Measurements from ENCODE around the gene TSEN54. TPM values are rescaled to one million over a fixed set of nuclear protein-coding genes. Genes with fewer than 3 reads are reported as not detected.
A peak's percentile ranks its signal among the peaks of the same experiment; 100 is the strongest.

Gene TSEN54
- total RNA-seq, 5 donors from 2014 or later (not counting 1 experiment from before 2014, with no cell fraction given): 54.9 to 94.7 (median 67.6) TPM

DNA sequence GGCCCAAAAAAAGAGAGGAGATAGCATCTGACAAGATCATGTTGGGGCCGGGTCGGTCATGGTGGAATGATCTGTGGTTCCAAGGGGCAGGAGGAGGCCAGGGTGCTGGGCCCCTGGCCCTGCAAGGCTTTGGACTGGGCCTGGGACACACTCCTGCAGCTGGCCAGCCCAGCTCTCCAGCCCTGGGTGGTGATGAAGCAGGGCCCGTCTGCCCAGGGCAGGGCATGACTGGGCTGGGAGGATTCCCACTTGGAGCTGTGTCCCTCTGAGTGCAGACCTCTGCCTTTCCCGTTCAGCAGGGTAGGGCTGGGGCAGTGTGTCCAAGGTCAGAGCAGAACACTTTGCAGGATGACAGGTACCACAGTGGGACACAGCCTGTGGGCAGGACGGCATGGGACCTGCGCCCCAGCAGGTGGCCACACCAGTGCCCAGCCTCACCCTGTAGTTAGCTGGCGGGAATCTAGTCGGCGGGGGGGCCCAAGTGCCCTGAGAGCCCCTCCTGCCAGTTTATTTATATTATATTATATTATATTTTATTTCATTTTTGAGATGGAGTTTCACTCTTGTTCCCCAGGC, 43.7 kb downstream of the TSEN54 start:
- H3K4me1 ChIP-seq (ENCODE audit: control insufficient read depth in 1 of 2, extremely low read depth in 1 of 2, insufficient read depth in 2 of 2, low read length in 2 of 2): no peaks in the 10 kb centered on the region
- ChIA-PET POLR2A (no interaction called here), CTCF (interaction anchor here (0.7 to 1.1 kb wide), 2 partner anchors 82 to 369 kb away, joined by 4 to 7 read pairs; no protein-coding TSS in a partner anchor)
- H3K9me3 ChIP-seq: no peaks in the 10 kb centered on the region
- ATAC-seq (replicated peaks in 1 of 4) (no peak), DNase-seq (no peak)
- Mint-ChIP-seq H3K27ac (no peak overlapping the region), H3K36me3 (peaks cover 18% of the 10 kb centered on the region), H3K27me3 (no peaks in the 10 kb centered on the region), H3K9me3 (no peaks in the 10 kb centered on the region), H3K4me3 (no peak overlapping the region), H3K4me1 (peaks cover 0 to 4% (median 0%) of the 10 kb centered on the region in 3 donors)
- no peak overlapping the region for H3K27ac ChIP-seq (ENCODE audit: low read length)
- H3K36me3 ChIP-seq (ENCODE audit: control insufficient read depth in 2 of 2, extremely low read depth in 1 of 2, insufficient read depth in 1 of 2, low read length in 1 of 2): peaks cover 8 to 50% of the 10 kb centered on the region in 2 donors
- 96% methylated on average over 6 of the region's 9 CpGs for WGBS (ENCODE audit: insufficient coverage)
- no peak overlapping the region for H3K4me3 ChIP-seq (ENCODE audit: control insufficient read depth in 1 of 2, extremely low read depth in 1 of 2, low read length in 1 of 2)
- H3K27me3 ChIP-seq (replicated peaks in 1 of 2; ENCODE audit: control insufficient read depth in 2 of 2, extremely low read depth in 1 of 2, insufficient read depth in 2 of 2, low read length in 1 of 2): no peaks in the 10 kb centered on the region

- peaks cover 10 to 61% of the 10 kb centered on the region in 2 donors for H3K36me3 ChIP-seq (ENCODE audit: control insufficient read depth in 2 of 2, extremely low read depth in 1 of 2, insufficient read depth in 1 of 2, low read length in 1 of 2)
- DNase-seq (peak in 1 of 35 experiments; percentile 17), ATAC-seq (replicated peaks in 1 of 4) (no peak)
- no peaks in the 10 kb centered on the region for H3K27me3 Mint-ChIP-seq
- peaks cover 32% of the 10 kb centered on the region for H3K36me3 Mint-ChIP-seq
- no peaks in the 10 kb centered on the region for H3K4me1 ChIP-seq (ENCODE audit: control insufficient read depth in 1 of 2, extremely low read depth in 1 of 2, insufficient read depth in 2 of 2, low read length in 2 of 2)
- no peaks in the 10 kb centered on the region for H3K9me3 ChIP-seq
- H3K27me3 ChIP-seq (replicated peaks in 1 of 2; ENCODE audit: control insufficient read depth in 2 of 2, extremely low read depth in 1 of 2, insufficient read depth in 2 of 2, low read length in 1 of 2): no peaks in the 10 kb centered on the region
- H3K9me3 Mint-ChIP-seq: no peaks in the 10 kb centered on the region
- no peak overlapping the region for H3K4me3 ChIP-seq (ENCODE audit: control insufficient read depth in 1 of 2, extremely low read depth in 1 of 2, low read length in 1 of 2)
- H3K4me3 Mint-ChIP-seq: no peak overlapping the region
- POLR2A ChIA-PET: no interaction called here
- CTCF ChIA-PET: no interaction called here
- 89% methylated on average over 3 of the region's 5 CpGs for WGBS (ENCODE audit: insufficient coverage)
- no peak overlapping the region for H3K27ac ChIP-seq (ENCODE audit: low read length)
- no peak overlapping the region for H3K27ac Mint-ChIP-seq
- H3K4me1 Mint-ChIP-seq: peaks cover 0 to 4% (median 0%) of the 10 kb centered on the region in 3 donors
Observed at GRCh38 chr17:75561927-75562603, 45.7 kb downstream of the TSEN54 start.

DNA sequence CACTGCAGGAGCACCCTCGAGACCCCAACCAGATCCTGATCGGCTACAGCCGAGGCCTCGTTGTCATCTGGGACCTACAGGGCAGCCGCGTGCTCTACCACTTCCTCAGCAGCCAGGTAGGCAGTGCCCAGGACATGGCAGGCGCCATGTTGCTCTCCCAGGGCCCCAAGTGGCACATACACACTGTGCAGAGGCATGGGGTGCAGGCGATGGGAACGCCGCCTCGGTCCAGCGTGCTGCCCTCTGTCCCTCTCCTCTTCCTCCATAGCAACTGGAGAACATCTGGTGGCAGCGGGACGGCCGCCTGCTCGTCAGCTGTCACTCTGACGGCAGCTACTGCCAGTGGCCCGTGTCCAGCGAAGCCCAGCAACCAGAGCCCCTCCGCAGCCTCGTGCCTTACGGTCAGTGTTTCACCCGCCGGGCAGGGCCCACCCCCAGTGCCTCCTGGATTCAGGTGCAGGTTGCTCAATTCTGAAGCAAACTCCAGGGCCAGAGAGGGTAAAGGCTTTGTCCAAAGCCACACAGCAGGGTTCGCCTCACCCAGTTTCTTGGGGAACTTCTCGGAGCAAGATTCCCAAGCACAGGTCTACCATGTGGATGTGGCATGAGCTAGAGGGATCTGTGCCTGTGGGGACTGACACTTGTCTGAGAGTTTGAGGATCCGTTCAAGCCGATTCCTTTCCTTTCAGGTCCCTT, 46.9 kb downstream of the TSEN54 start:
- no peaks in the 10 kb centered on the region for H3K9me3 ChIP-seq
- H3K27me3 Mint-ChIP-seq: no peaks in the 10 kb centered on the region
- peaks cover 32% of the 10 kb centered on the region for H3K36me3 Mint-ChIP-seq
- H3K4me1 ChIP-seq (ENCODE audit: control insufficient read depth in 1 of 2, extremely low read depth in 1 of 2, insufficient read depth in 2 of 2, low read length in 2 of 2): no peaks in the 10 kb centered on the region
- no peak overlapping the region for H3K27ac ChIP-seq (ENCODE audit: low read length)
- ATAC-seq (replicated peaks in 1 of 4): no peak
- H3K4me1 Mint-ChIP-seq: peaks cover 0 to 4% (median 0%) of the 10 kb centered on the region in 3 donors
- no peak overlapping the region for H3K4me3 ChIP-seq (ENCODE audit: control insufficient read depth in 1 of 2, extremely low read depth in 1 of 2, low read length in 1 of 2)
- no peak overlapping the region for H3K4me3 Mint-ChIP-seq
- no peak for DNase-seq
- WGBS (ENCODE audit: insufficient coverage): 96% methylated on average over 25 of the region's 28 CpGs
- no peak overlapping the region for H3K27ac Mint-ChIP-seq
- ChIA-PET CTCF (no interaction called here), POLR2A (no interaction called here)
- peaks cover 12 to 60% of the 10 kb centered on the region in 2 donors for H3K36me3 ChIP-seq (ENCODE audit: control insufficient read depth in 2 of 2, extremely low read depth in 1 of 2, insufficient read depth in 1 of 2, low read length in 1 of 2)
- H3K9me3 Mint-ChIP-seq: no peaks in the 10 kb centered on the region
- no peaks in the 10 kb centered on the region for H3K27me3 ChIP-seq (replicated peaks in 1 of 2; ENCODE audit: control insufficient read depth in 2 of 2, extremely low read depth in 1 of 2, insufficient read depth in 2 of 2, low read length in 1 of 2)

DNA sequence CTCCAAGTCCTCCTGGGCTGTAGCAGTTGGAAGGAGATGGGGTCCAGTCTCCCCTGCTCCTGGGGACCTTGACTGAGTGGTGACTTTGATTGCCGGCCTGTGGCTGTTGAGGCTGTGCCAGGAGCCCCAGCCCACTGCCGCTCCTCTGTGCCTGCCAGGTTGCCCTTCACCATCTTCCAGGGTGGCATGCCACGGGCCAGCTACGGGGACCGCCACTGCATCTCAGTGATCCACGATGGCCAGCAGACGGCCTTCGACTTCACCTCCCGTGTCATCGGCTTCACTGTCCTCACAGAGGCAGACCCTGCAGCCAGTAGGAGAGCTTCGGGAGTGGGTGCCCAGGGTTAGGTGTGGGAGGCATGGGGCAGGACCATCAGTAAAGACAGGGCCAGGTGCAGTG, 47.9 kb downstream of the TSEN54 start:
- ATAC-seq (replicated peaks in 1 of 4) (no peak), DNase-seq (no peak)
- WGBS (ENCODE audit: insufficient coverage): 94% methylated on average over 11 of the region's 11 CpGs
- no peaks in the 10 kb centered on the region for H3K27me3 ChIP-seq (replicated peaks in 1 of 2; ENCODE audit: control insufficient read depth in 2 of 2, extremely low read depth in 1 of 2, insufficient read depth in 2 of 2, low read length in 1 of 2)
- H3K27me3 Mint-ChIP-seq: no peaks in the 10 kb centered on the region
- no peak overlapping the region for H3K27ac ChIP-seq (ENCODE audit: low read length)
- peaks cover 28% of the 10 kb centered on the region for H3K36me3 Mint-ChIP-seq
- H3K4me1 ChIP-seq (ENCODE audit: control insufficient read depth in 1 of 2, extremely low read depth in 1 of 2, insufficient read depth in 2 of 2, low read length in 2 of 2): no peaks in the 10 kb centered on the region
- ChIA-PET CTCF (interaction anchor here in 1 of 2 donors (0.7 kb wide), 1 partner anchor 1726 kb away, joined by 3 read pairs; no protein-coding TSS in a partner anchor), POLR2A (interaction anchor here in 1 of 2 donors (0.6 kb wide), 1 partner anchor 43 kb away, joined by 3 read pairs; no protein-coding TSS in a partner anchor)
- H3K27ac Mint-ChIP-seq: no peak overlapping the region
- H3K9me3 Mint-ChIP-seq: no peaks in the 10 kb centered on the region
- no peaks in the 10 kb centered on the region for H3K9me3 ChIP-seq
- peaks cover 0 to under 1% (median 0%) of the 10 kb centered on the region in 3 donors for H3K4me1 Mint-ChIP-seq
- H3K4me3 ChIP-seq (ENCODE audit: control insufficient read depth in 1 of 2, extremely low read depth in 1 of 2, low read length in 1 of 2): no peak overlapping the region
- peaks cover 14 to 60% of the 10 kb centered on the region in 2 donors for H3K36me3 ChIP-seq (ENCODE audit: control insufficient read depth in 2 of 2, extremely low read depth in 1 of 2, insufficient read depth in 1 of 2, low read length in 1 of 2)
- no peak overlapping the region for H3K4me3 Mint-ChIP-seq

GRCh38 chr17:75565066-75565465, 48.7 kb downstream of the TSEN54 start:
- Mint-ChIP-seq H3K4me1 (no peaks in the 10 kb centered on the region), H3K9me3 (no peaks in the 10 kb centered on the region), H3K27me3 (no peaks in the 10 kb centered on the region), H3K27ac (no peak overlapping the region), H3K4me3 (no peak overlapping the region), H3K36me3 (peaks cover 23% of the 10 kb centered on the region)
- ChIA-PET CTCF (no interaction called here), POLR2A (no interaction called here)
- Histone ChIP-seq H3K27me3 (replicated peaks in 1 of 2; ENCODE audit: control insufficient read depth in 2 of 2, extremely low read depth in 1 of 2, insufficient read depth in 2 of 2, low read length in 1 of 2) (no peaks in the 10 kb centered on the region), H3K4me1 (ENCODE audit: control insufficient read depth in 1 of 2, extremely low read depth in 1 of 2, insufficient read depth in 2 of 2, low read length in 2 of 2) (no peaks in the 10 kb centered on the region), H3K4me3 (ENCODE audit: control insufficient read depth in 1 of 2, extremely low read depth in 1 of 2, low read length in 1 of 2) (no peak overlapping the region), H3K9me3 (no peaks in the 10 kb centered on the region), H3K27ac (ENCODE audit: low read length) (no peak overlapping the region), H3K36me3 (ENCODE audit: control insufficient read depth in 2 of 2, extremely low read depth in 1 of 2, insufficient read depth in 1 of 2, low read length in 1 of 2) (peaks cover 14 to 53% of the 10 kb centered on the region in 2 donors)
- ATAC-seq (replicated peaks in 1 of 4) (no peak), DNase-seq (no peak)
- 90% methylated on average over 4 of the region's 7 CpGs for WGBS (ENCODE audit: insufficient coverage)

DNA sequence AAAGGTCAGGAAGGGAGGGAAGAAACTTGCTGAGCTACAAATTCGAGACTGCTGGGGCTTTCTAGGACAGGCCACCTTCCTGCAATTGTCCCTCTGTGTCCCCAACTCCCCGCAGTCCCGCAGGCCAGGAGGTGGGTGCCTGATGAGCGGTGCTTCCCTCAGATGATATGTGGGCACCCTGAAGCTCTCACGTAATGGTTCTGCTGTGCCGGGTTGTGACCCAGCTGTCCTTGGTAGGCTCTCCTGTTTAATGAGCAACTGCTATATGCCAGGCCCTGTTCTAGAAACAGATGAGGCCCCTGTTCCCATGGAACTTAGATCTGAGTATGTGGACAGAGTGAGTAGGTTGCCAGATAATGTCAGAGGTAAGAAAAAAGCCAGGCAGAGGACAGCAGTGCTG, 49.3 kb downstream of the TSEN54 start:
- POLR2A ChIA-PET: no interaction called here

More for the DNA sequence above, 49.3 kb downstream of the TSEN54 start:
- Histone ChIP-seq H3K4me3 (ENCODE audit: control insufficient read depth in 1 of 2, extremely low read depth in 1 of 2, low read length in 1 of 2) (no peak overlapping the region), H3K27me3 (replicated peaks in 1 of 2; ENCODE audit: control insufficient read depth in 2 of 2, extremely low read depth in 1 of 2, insufficient read depth in 2 of 2, low read length in 1 of 2) (no peaks in the 10 kb centered on the region), H3K27ac (ENCODE audit: low read length) (no peak overlapping the region), H3K9me3 (no peaks in the 10 kb centered on the region), H3K4me1 (ENCODE audit: control insufficient read depth in 1 of 2, extremely low read depth in 1 of 2, insufficient read depth in 2 of 2, low read length in 2 of 2) (no peaks in the 10 kb centered on the region), H3K36me3 (ENCODE audit: control insufficient read depth in 2 of 2, extremely low read depth in 1 of 2, insufficient read depth in 1 of 2, low read length in 1 of 2) (peaks cover 14 to 58% of the 10 kb centered on the region in 2 donors)
- Mint-ChIP-seq H3K4me1 (no peaks in the 10 kb centered on the region), H3K27me3 (no peaks in the 10 kb centered on the region), H3K36me3 (peaks cover 23% of the 10 kb centered on the region), H3K9me3 (no peaks in the 10 kb centered on the region), H3K27ac (no peak overlapping the region), H3K4me3 (no peak overlapping the region)
- no peak for DNase-seq
- no peak for ATAC-seq (replicated peaks in 1 of 4)
- CTCF ChIA-PET: interaction anchor here in 1 of 2 donors (0.5 kb wide), 1 partner anchor 15 kb away, joined by 4 read pairs; no protein-coding TSS in a partner anchor
- 87% methylated on average over 6 of the region's 6 CpGs for WGBS (ENCODE audit: insufficient coverage)

Data from T-cell (primary cell).